GM12872 (cell line): Measurements from ENCODE around the gene RSL24D1.

ENCODE experiments used
- CTCF ChIP-seq: IDR thresholded peaks from 3 replicates; pipeline ENCODE4 v1.5.1; 2011; ENCODE audit warnings: low read depth, mild to moderate bottlenecking, low read length, moderate library complexity; ENCODE audit not compliant: insufficient read depth

The RSL24D1 gene

GRCh38 chr15:55196458-55197361 lies at the start of gene RSL24D1:
Gene RSL24D1, minus strand, starts transcription at chr15:55196941. Its CDS starts 51 bp downstream, at chr15:55196890.
- peak; percentile 59 for TF ChIP-seq CTCF

GRCh38 chr15:55245059-55245458 lies 48.3 kb upstream of the RSL24D1 start:
- no peak for TF ChIP-seq CTCF

GRCh38 chr15:55241891-55242290 lies 45.1 kb upstream of the RSL24D1 start:
- no peak for TF ChIP-seq CTCF

GRCh38 chr15:55241186-55241585 lies 44.4 kb upstream of the RSL24D1 start:
- no peak for TF ChIP-seq CTCF

GRCh38 chr15:55240125-55240760 lies 43.5 kb upstream of the RSL24D1 start:
- no peak for TF ChIP-seq CTCF

- TF ChIP-seq CTCF, result no peak
Measured at GRCh38 chr15:55239440-55240124, 42.8 kb upstream of the RSL24D1 start.

GRCh38 chr15:55238877-55239276 lies 42.1 kb upstream of the RSL24D1 start:
- no peak for TF ChIP-seq CTCF
